OCI-LY1 (cell line): Measurements from ENCODE around the gene SMLR1.
"Not testable (repeated sequence)": the region's sequence is repeated elsewhere in the genome, so short reads cannot be mapped to it uniquely, and the experiment has no call there.

Experiments used
- H2AFZ ChIP-seq: fragments of 200-600 bp; sonication (generic), shearing (Covaris generic); 2 replicates; pipeline ENCODE4 v1.6.0; 2014; ENCODE audit warnings: antibody characterized with exemption, mild to moderate bottlenecking, low read length
- H3F3A ChIP-seq: fragments of 200-600 bp; sonication (generic), shearing (Covaris generic); 2 replicates; pipeline ENCODE4 v1.6.0; 2014; ENCODE audit warnings: mild to moderate bottlenecking, antibody characterized with exemption, low read length, moderate library complexity; ENCODE audit not compliant: insufficient read depth
- H3K27ac ChIP-seq: fragments of 200-600 bp; sonication (generic); 2 replicates; pipeline ENCODE4 v1.5.1; 2014; ENCODE audit warnings: low read length, mixed run types, mild to moderate bottlenecking, low read depth; ENCODE audit not compliant: poor library complexity, severe bottlenecking
- H3K27me3 ChIP-seq: fragments of 200-600 bp; sonication (generic); 2 replicates; pipeline ENCODE4 v1.6.0; 2014; ENCODE audit warnings: antibody characterized with exemption, mild to moderate bottlenecking, low read length, moderate library complexity; ENCODE audit not compliant: insufficient read depth
- H3K36me3 ChIP-seq: fragments of 200-600 bp; sonication (generic); 2 replicates; pipeline ENCODE4 v1.6.1; 2014; ENCODE audit warnings: mild to moderate bottlenecking, antibody characterized with exemption, low read length, moderate library complexity, mixed read lengths; ENCODE audit not compliant: insufficient read depth
- H3K4me1 ChIP-seq: fragments of 200-600 bp; sonication (generic); 2 replicates; pipeline ENCODE4 v1.5.1; 2014; ENCODE audit warnings: mild to moderate bottlenecking, low read length, moderate library complexity; ENCODE audit not compliant: insufficient read depth, severe bottlenecking
- H3K4me2 ChIP-seq: fragments of 200-600 bp; sonication (generic), shearing (Covaris generic); 2 replicates; pipeline ENCODE4 v1.6.1; 2014; ENCODE audit warnings: low read length
- H3K4me3 ChIP-seq: fragments of 200-600 bp; sonication (generic); 2 replicates; pipeline ENCODE4 v1.5.1; 2014; ENCODE audit warnings: low read length, low read depth, mild to moderate bottlenecking, mixed read lengths; ENCODE audit not compliant: poor library complexity, severe bottlenecking
- H3K79me2 ChIP-seq: fragments of 200-600 bp; shearing (Covaris generic); 2 replicates; pipeline ENCODE4 v1.6.1; 2016; ENCODE audit warnings: mixed run types, low read length, mixed read lengths; ENCODE audit not compliant: insufficient read depth
- H3K9ac ChIP-seq: fragments of 200-600 bp; sonication (generic), shearing (Covaris generic); 2 replicates; pipeline ENCODE4 v1.6.1; 2014; ENCODE audit warnings: mild to moderate bottlenecking, low read length, mixed read lengths
- H3K9me2 ChIP-seq: fragments of 200-600 bp; sonication (generic), shearing (Covaris generic); 2 replicates; pipeline ENCODE4 v1.6.1; 2014; ENCODE audit warnings: low read depth, mild to moderate bottlenecking, low read length, mixed read lengths
- H3K9me3 ChIP-seq: fragments of 200-600 bp; shearing (Covaris generic); 2 replicates; pipeline ENCODE4 v1.6.1; 2014; ENCODE audit warnings: low read length, mixed read lengths
- H4K20me1 ChIP-seq: fragments of 200-600 bp; sonication (generic), shearing (Covaris generic); 2 replicates; pipeline ENCODE4 v1.6.0; 2016; ENCODE audit warnings: mild to moderate bottlenecking, low read length; ENCODE audit not compliant: insufficient read depth
- CTCF ChIP-seq: fragments of 200-600 bp; sonication (generic), shearing (Covaris generic); IDR thresholded peaks from 2 replicates; pipeline ENCODE4 v1.5.1; 2017; ENCODE audit warnings: mild to moderate bottlenecking, antibody characterized with exemption, low read length, moderate library complexity, mixed read lengths
- EZH2 ChIP-seq: fragments of 200-600 bp; sonication (generic), shearing (Covaris generic); IDR thresholded peaks from 2 replicates; pipeline ENCODE4 v1.8.0; 2017; ENCODE audit warnings: borderline replicate concordance, mixed run types, mild to moderate bottlenecking, antibody characterized with exemption, low read length, moderate library complexity, mixed read lengths

Gene SMLR1

DNA sequence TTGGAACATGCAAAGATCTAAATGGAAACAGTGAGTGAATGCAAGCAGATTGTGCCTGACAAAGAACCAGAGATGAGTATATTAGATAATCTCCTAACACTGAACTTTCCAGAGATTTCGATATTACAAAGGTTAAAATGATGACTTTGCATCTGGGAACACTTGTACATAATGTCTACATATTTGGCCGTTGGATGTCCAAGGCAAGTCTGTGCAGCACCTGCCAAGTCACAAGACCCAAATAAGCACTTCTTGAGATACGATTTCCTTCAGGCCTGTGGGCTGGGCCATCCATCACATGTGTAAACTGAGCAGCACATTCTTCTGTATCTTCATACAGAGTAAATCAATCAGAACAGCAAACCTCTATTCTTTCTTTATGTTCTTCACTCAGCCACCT, 32.5 kb upstream of the SMLR1 start:
- Histone ChIP-seq H3K4me2 (no peak overlapping the region), H3K4me1 (no peaks in the 10 kb centered on the region), H3K27me3 (no peaks in the 10 kb centered on the region), H3K4me3 (no peak overlapping the region), H2AFZ (no peak overlapping the region), H3K36me3 (no peaks in the 10 kb centered on the region), H3K9me2 (no peaks in the 10 kb centered on the region), H3K9me3 (no peaks in the 10 kb centered on the region), H3K79me2 (no peaks in the 10 kb centered on the region), H3K9ac (no peak overlapping the region), H3K27ac (no peak overlapping the region), H4K20me1 (no peaks in the 10 kb centered on the region), H3F3A (no peaks in the 10 kb centered on the region)
- TF ChIP-seq CTCF: no peak

GRCh38 chr6:130796313-130796905, 30.8 kb upstream of the SMLR1 start:
- no peak for TF ChIP-seq CTCF
- no peak for TF ChIP-seq EZH2
- no peaks in the 10 kb centered on the region for H3K27me3 ChIP-seq
- peaks cover 5% of the 10 kb centered on the region; the same call in 1 of the 2 replicates for H3K9me3 ChIP-seq
- H3K27ac ChIP-seq: no peak overlapping the region
- no peak overlapping the region for H3K4me3 ChIP-seq
- H4K20me1 ChIP-seq: no peaks in the 10 kb centered on the region
- H3F3A ChIP-seq: no peaks in the 10 kb centered on the region
- no peaks in the 10 kb centered on the region for H3K4me1 ChIP-seq
- no peak overlapping the region for H2AFZ ChIP-seq
- no peaks in the 10 kb centered on the region for H3K36me3 ChIP-seq
- no peak overlapping the region for H3K4me2 ChIP-seq
- H3K79me2 ChIP-seq: no peaks in the 10 kb centered on the region
- H3K9me2 ChIP-seq: no peaks in the 10 kb centered on the region
- H3K9ac ChIP-seq: no peak overlapping the region

- H4K20me1 ChIP-seq: no peaks in the 10 kb centered on the region
- H3K27ac ChIP-seq: no peak overlapping the region
- no peak overlapping the region for H2AFZ ChIP-seq
- H3K27me3 ChIP-seq: no peaks in the 10 kb centered on the region
- TF ChIP-seq EZH2 (no peak), CTCF (no peak)
- H3K9me2 ChIP-seq: no peaks in the 10 kb centered on the region
- no peaks in the 10 kb centered on the region for H3F3A ChIP-seq
- no peaks in the 10 kb centered on the region for H3K36me3 ChIP-seq
- no peak overlapping the region for H3K4me2 ChIP-seq
- H3K9ac ChIP-seq: no peak overlapping the region
- H3K4me1 ChIP-seq: no peaks in the 10 kb centered on the region
- no peak overlapping the region for H3K4me3 ChIP-seq
- H3K79me2 ChIP-seq: no peaks in the 10 kb centered on the region
- peaks cover 5% of the 10 kb centered on the region; the same call in 1 of the 2 replicates for H3K9me3 ChIP-seq
These were observed 30.1 kb upstream of the SMLR1 start for GRCh38 chr6:130797061-130797460.

DNA sequence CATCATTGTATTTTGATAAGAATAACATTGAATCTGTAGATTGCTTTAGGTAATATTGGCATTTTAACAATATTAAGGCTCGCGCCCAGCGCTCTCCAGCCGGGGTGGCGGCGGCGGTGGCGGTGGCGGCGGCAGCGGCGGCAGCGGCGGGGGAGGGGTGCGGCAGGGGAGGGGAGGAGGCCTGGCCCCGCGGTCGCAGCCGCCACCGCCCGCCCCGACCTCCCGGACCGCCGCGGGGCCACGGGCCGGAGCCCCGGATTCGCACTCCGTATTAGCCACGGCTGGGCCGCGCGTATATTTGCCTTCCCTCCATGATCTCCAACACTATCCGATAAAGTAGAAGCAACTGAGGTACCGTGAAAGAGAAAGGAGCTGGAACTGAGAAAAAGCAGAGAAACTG, 25.8 kb upstream of the SMLR1 start:
- not testable (repeated sequence) for H3K4me2 ChIP-seq, H3K9ac ChIP-seq, H3K9me3 ChIP-seq, H3K4me1 ChIP-seq, H3K79me2 ChIP-seq, H4K20me1 ChIP-seq, H3K27me3 ChIP-seq, H2AFZ ChIP-seq, H3F3A ChIP-seq, H3K9me2 ChIP-seq, H3K27ac ChIP-seq, H3K36me3 ChIP-seq, H3K4me3 ChIP-seq
